Vagina (tissue), 2 donors: ENCODE data around the gene AP3B2.

Source experiments
- POLR2A ChIP-seq, 2 donors: fragments of 450-650 bp; IDR thresholded peaks; one replicate each; pipeline ENCODE4 v1.6.1; 2017; ENCODE audit warnings: antibody characterized with exemption in 2 of 2, mild to moderate bottlenecking in 2 of 2, moderate library complexity in 2 of 2
- TF ChIP-seq, protein P1 (sequence below), 3 experiments: fragments of 450-650 bp in 2 of 3; fragments of 200-600 bp in 1 of 3; sonication (generic) in 1 of 3; IDR thresholded peaks; one replicate each; pipeline ENCODE4 v1.5.1; 2017 to 2019; ENCODE audit warnings: antibody characterized with exemption in 3 of 3, mild to moderate bottlenecking in 2 of 3, moderate library complexity in 2 of 3

DNA sequence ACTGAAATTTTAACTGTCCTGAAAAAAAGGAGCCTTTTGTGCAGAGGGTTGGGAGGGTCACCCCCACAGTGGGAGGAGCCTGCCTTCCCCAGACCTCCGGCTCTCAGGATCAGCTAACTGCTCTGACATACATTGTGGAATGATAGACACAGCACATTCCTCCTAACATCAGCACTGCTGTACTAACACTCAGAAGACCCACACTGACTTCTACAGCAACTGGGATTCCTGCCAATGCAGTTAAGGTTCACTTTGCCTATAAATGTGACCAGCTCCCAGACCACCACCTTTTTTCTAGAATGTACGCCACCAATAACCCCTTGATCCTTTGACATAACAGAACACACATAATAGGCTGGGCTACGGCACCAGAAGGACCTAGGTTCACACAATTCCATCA is 65.7 kb downstream of the AP3B2 start:
- TF ChIP-seq POLR2A (IDR thresholded peaks at IDR 0.05): no peak
- TF ChIP-seq, protein P1, sequence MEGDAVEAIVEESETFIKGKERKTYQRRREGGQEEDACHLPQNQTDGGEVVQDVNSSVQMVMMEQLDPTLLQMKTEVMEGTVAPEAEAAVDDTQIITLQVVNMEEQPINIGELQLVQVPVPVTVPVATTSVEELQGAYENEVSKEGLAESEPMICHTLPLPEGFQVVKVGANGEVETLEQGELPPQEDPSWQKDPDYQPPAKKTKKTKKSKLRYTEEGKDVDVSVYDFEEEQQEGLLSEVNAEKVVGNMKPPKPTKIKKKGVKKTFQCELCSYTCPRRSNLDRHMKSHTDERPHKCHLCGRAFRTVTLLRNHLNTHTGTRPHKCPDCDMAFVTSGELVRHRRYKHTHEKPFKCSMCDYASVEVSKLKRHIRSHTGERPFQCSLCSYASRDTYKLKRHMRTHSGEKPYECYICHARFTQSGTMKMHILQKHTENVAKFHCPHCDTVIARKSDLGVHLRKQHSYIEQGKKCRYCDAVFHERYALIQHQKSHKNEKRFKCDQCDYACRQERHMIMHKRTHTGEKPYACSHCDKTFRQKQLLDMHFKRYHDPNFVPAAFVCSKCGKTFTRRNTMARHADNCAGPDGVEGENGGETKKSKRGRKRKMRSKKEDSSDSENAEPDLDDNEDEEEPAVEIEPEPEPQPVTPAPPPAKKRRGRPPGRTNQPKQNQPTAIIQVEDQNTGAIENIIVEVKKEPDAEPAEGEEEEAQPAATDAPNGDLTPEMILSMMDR (IDR thresholded peaks at IDR 0.05): no peak
